Hematopoietic multipotent progenitor cell treated with erythropoietin and hydrocortisone succinate and interleukin-3 and kit ligand, for 6 days (in vitro differentiated cells): ENCODE results near the gene EPHA7.

Source experiments
- DNase-seq: peaks from one replicate; pipeline ENCODE4 v3.0.0-alpha.2; 2015

The EPHA7 gene

DNA sequence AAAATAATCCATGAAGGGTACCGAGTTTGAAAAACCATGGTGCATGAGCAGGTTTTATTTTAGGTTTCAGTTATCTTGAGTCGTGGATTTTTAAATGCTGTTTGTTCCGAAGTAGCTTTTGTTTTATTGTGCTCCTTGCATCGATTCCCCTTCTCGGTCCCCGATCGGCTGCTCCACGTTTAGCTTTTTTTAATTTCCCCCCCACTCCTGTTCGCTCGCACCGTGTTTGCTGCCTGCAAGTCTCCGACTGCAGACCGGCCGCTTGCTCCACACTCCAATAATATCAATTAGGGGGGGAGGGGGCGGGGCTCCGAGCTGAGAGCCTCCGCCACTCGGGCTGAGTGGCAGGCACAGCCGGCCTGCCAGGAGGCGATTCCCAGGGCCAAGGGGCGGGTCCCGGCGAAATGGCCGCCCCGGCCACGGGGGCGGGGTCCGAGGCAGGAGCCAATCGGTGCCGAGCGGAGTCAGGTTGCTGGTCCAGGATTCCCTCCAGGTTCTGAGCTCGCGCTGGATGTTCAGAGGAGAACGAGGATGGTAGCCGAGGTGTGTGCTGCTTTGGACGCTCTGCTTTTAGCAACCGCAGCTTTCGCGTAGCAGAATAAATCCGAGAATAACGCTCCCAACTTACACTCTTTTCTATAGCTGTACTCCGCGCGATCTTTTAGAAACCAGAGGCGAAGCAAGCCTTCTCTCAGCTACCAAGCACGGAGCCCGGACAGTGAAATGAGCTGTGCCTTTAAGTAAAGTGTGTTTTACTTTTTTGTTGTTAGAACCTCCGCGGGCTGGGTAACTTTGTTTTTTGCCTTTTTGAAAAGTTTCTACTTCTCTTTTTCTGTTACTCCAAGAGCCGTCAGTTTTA is at the start of gene EPHA7:
Gene EPHA7 (minus strand): TSS at position 256 of the 859 bp plus-strand sequence. CDS start 218 bp downstream, at position 38.
- DNase-seq: peak; percentile 66

DNA sequence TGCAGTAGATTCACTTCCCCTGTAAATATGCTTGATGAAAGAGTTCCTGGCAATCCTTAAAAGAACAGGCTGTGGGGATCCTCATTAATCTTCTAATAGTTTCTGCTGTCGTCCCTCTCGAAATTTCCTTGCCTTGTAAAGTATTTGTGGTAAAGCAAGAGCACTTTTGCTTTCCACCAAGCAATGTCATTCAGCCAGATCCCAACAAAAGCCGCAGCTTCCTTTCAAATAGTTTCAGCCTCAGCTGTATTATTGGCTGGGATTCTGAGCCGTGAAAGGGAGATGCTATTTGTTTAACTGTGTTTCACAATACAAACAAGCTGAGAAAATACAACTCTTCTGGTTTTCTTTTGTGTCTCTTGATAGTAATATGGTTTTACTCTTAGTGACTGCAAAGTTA is 48.9 kb upstream of the EPHA7 start:
- no peak for DNase-seq

DNA sequence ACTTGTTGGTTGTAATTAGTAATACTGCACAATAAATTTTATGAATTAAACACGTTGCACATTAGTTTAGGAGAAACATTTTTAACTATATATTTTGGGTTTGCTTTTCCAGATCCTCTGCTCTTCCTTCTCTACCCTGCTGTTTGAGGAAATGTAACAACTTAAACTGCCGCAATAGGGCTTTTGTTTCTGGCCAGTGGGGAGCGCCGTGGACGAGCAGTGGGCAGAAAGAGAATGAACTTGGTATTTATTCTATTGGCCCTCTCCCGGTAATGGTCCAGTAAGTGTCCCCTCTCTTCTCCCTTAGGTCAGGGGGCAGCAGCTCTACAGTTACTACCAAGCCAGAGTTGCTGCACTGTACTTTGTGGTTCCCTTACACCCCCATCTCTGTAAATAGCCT is 35.2 kb upstream of the EPHA7 start:
- DNase-seq: no peak

DNA sequence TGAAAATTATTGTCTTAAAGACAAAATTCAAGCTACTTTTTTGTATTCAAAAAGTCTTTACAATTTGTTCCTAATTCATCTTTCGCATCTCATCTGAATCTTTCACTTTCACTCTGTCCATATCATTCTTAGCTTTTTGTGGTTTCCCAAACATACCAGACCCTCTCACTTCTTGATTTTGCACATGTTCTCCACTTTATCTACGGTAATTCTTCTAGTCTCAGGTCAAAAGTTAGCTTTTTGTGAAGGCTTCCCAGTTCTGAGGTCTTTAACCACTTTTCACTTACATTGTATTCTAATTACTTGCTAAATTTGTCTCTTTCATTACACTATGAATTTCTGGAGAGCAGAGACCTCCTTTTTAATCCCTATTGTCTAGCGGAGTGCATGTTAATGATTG is 34.6 kb upstream of the EPHA7 start:
- no peak for DNase-seq

DNA sequence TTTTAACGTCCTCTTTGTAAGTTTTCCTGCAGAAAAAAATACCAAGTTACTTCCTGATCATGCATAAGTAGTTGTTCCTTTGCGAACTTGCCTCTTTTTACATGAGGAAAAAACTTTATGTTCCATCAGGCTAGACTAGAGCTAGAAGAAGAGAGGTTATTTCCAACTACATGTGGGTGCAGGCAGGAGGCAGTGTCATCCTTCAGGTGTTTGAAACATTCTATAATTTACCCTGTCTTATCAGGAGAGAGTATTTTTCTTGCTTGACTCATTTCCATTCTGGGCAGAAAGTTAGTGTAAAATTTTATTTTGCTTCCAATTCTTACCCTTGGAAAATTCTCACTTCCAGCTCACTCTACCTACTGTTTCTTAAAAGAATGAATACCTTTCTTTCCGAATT is 28.5 kb upstream of the EPHA7 start:
- DNase-seq: no peak

DNA sequence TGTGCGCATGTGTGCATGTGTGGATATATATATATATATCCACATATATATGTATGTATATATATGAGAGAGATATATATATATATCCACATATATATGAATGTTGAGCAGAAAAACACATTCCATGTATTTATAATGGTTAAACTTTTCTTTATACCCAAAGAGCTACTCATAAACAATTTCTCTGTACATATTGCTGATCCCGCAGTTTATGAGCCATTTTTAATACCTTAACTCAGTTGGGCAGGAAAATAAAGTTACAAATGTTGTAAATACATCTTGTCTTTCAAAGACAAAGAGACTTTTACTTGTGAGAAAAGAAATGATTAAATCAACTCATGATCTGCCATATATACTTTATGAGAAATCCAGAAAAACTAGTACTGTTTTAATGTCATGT is 18.1 kb upstream of the EPHA7 start:
- no peak for DNase-seq

DNA sequence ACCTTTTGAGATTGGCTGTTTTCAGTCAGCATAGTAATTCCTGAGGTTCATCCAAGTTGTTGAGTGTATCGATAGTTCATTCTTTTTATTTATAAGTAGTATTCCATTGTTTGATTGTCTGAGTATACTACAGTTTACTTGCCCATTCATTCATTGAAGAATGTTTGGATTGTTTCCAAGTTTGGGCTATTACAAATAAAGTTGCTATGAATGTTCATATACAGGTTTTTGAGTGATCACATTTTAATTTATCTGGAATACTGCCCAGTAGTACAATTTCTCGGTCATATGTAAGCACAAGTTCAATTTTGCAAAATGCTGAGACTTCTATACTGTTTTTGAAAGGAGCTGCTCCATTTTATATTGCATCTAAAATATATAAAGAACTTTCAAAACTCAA is 14.2 kb upstream of the EPHA7 start:
- DNase-seq: no peak

DNA sequence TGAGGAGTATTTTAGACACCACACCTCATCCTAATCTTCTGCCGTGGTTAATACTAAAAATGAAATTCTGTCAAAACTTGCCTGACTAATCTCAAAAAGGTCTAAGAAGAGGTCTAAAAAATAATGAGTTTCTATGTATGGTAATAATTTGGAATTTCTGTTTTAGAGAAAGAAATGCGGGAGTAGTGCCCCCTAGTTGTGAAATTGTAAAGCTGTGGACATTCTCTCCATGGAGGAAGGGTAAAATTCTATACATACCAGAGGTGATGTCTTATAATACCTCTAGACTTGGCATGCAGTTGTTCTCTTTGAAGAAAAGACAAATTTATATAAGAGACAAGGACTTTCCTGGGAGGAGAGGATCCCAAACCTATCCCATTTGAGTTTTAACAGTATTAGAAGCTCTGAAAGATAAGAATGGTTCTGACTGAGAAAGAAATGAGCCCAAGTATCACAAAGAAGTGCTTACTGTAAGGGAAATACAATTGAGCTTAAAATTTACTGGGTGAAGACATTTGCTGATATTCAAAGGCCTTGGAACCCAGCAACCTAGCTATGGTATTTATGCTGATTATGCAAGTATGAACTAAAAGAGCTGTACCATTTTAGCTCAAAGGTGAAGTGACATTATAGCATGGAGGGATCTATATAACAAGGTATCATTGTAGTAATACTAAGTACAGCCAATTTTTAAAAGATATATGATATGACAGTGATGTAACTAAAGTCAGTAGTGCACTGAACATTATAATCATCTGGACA is 5.1 kb upstream of the EPHA7 start:
- DNase-seq: peak; percentile 42

DNA sequence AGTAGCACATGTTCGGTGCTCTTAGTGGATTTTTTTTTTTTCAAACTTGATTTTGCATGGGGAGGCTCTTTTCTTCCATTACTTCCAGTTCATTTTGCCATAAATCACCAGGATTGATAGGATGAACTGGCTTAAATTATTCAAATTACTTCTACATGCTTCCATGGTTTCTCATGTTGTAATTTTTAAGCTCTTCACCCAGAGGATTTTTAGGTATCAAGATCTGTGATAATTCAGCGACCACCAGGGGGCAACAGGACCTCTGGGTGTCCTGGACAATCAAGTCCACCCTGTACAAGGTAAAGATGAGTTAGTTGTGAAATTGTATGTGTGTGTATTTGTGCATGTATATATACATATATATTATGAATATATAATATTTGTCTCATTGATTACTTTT is 4.2 kb upstream of the EPHA7 start:
- peak; percentile 73 for DNase-seq

DNA sequence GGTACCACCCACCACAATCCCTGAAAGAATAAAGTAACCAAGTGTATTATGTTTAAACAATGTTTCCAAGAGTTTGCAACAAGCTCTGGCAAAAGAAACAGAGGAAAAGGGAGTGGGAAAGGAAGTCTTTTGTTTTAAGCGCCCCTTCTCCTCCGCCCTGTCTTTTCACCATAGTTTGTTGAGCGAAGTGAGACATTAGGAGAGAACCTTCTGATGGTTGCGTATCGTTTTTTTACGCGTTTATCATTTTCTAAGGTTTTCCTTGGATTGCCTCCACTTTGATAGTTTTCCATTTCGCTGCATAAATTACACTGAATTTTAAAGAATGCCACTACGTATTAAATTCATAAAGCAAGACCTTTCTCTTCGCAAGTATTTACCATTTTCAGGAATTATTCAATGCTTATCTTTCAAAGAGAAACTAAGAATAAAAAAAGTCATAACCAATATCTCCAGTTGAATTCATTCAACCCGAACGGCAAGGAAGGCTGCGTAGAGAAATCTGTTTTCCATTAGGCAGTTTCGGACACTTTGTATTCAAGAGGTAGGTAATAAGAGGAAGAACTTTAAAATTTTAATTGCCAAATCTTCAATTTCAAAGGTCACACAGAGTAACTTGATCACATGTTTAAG is 920 bp upstream of the EPHA7 start:
- DNase-seq: no peak

DNA sequence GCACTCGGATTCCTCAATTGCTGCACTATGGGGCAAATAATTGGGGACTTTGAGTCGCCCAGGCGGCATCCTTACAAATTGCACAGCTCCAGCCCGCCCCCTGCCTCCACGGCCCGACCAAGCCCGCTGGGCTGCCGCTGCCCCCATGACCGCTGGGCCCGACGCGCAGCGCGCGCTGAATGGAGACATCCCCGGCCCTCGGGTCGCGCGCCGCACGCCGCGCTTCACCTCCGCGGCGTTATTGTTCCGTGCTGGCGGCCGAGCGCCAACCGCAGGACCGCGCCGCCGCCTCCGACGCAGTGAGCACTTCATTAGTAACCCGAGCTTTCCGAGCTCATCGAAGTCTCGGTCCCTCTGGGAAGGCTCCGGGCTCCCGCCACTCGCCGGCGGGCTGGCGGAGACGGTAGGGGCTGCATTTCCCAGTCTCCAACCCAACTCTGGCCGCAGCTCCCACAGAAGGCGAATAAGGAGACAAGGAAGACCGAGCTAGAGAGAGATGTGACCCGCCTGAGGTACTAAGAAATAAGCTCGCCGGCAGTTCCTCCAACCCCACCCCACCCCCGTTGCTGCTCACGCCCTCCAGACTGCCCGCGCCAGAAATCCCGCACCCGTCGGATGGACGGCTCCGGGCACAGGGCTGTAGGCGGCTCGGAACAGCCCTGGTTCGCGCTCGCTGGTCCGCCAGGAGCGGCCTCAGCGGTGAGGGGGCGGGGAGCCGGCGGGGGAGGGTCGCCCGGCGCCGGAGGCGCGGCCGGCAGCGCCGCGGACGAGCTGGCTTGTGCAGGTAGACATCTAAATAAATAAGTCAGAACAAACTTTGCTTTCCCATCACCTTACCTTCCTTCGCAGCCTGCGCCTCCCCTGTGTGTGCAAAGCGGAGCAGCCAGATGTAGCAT is 703 bp downstream of the EPHA7 start:
- peak; percentile 7 for DNase-seq

DNA sequence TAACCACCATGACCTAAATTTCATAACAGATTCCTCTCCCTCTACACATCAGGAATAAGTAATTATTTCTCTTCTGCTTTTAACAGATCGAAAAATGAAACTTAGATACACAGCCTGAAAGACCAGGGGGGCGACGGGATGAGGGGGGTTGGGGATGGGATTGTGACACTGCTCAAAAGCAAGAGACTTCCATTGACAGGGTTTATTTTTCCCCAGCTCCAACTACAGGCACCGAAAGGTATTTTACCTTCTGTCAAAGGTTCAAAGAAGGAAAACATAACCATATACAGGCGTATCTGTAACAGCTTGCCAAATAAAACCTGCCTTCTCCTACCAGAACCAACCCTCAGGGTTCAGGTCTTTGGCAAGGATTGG is 1.3 kb downstream of the EPHA7 start:
- no peak for DNase-seq

DNA sequence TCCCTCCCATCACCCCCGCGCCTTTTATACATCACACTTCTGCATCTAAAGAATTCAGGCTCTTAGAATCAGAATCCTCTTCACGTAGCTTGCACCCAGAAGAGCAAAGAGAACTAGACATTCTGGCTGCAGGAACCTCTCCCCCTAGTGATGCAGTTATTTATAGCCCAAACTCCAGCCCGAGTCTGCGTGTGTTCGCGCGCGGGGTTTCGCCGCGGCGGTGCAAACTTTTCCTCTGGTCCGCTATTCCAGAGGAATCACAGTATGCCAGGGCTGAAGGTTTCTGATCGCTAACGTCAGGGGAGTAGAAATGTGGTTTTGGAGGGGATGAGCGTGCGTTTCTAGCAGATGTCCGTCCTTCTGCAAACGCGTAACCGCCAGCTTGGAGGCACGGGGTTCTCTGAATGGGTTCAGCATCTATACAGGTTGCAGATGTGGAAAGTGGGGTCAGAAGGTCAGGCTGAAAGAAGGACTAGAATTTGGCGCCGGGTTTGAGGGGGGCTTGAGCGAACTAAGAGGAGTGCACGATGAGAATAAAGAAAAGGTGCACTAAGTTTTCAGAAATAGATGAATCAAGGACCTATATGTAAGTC is 1.8 kb downstream of the EPHA7 start:
- no peak for DNase-seq

DNA sequence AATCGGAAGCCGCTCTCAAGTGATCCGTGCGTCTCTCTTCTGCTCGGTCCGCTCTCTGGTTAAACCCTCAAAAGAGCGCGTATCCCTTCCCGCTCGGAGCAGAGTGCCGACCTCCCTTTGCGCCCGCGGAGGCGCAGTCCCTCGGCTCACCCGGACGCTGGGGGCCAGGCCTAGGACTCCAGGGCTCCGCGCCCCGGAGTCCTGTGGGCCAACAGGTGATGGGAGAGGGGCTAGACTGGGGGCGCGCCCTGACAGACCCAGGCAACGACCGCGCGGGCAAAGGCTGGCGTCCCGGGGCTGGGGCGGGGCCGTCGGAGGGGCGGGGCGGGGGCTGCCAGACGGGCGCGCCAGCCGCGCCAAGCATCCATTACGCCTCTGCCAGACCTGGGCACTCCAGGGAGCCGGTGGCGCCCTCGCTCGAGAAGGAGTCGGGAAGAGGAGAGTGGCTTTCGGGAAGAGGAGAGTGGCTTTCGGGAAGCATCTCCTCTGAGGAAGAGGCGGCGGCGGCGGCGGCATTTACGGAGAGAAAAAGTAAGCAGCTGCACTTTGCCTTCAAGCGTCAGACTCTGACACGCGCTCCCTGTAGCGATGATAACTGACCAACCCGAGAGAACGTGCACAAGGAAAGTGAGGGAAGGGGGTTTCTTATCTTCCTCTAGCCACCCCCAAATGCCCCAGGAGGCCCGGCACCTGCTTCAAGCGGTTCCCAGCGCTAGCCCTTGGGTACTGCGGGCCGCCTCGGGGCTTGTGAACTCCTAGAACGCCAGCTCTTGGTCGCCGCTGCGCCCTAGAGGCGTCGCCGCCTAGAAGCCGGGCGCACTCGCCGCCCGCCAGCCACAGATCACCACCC is 2.6 kb downstream of the EPHA7 start:
- peak; percentile 6 for DNase-seq

DNA sequence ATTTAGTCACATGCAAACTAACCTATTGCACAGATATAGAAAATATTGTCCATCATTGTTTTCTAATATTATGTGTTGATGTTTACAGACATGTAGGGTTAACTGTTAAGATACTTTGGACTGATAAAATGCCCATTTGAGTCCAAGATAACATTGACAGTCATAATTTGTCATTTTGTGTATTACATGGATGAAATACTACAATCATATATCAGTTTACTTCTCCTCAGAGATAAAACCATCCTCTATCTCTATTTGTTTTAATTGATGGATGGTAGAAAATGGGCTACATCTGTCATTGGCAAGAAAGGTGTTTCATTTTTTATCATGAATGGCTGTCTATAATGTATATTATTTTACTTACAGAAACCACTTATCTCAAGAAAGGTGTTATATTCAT is 6.2 kb downstream of the EPHA7 start:
- DNase-seq: no peak

DNA sequence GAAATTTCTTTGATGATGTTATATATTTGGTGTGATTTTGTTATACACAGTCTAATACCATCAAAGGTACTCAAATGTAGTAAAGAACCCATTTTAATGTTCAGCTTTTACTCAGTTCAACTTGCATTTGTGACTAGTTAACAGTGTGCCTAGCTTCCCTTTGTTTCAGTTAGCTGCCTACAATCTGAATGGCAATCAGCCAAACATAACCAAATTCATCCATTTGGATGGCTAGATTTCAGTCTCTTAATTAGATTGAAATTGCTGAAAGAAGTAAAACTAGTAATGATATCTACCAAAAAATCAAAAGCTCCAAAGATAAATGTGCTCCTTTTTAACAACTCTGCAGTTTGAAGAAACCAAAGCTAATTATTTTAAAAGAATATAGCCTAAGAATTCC is 6.9 kb downstream of the EPHA7 start:
- DNase-seq: no peak

DNA sequence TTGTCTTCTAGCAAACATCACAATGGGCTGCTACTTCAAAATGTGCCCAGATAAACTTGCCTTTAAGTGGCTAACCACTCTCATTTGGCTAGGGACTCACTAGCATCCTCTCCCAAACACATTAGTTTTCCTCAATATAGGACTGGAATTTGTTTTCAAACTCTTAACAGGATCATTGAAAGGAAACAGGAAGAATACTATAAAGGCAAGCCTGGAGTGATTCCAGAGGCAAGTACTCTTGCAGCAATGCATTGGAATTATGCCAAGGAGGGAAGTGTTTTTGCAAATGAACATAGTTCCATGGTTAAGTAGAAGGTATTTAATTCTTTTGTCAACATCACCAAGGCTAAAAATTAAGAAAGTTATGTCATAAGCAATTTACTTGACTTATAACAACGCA is 12.2 kb downstream of the EPHA7 start:
- no peak for DNase-seq

DNA sequence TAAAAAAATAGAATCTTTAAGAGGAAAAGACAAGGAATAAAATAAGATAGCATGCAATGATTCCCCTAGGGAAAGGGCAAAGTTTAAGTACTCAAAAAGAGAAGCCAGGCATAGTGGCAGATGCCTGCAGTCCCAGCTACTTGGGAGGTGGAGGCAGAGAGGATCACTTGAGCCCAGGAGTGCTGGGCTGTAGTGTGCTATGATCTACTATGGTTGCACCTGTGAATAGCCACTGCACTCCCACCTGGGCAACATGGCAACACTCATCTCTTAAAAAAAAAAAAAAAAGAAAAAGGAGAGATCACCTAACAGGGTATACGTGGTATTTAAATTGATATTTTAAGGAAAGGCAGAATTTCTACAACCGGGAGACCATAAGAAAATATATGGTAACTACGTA is 16.0 kb downstream of the EPHA7 start:
- DNase-seq: no peak

DNA sequence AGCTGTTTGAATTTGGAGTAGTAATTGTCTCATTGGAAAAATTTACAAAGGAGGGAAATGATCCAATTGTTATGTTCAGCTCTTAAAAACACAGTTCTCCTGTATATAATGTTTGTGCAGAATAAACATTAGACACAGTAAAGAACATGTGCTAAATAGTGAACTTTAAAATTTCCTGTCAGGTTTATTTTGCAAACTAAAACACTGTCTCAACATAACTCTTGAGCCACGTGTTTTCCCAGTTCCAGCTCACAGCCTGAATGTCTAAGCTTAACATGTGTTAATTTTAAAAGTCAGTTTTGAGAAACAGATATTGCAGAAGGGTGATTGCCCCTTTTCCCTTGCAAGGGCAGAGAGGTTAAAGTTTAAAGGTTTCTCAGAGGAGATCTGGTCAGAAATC is 20.6 kb downstream of the EPHA7 start:
- DNase-seq: no peak

DNA sequence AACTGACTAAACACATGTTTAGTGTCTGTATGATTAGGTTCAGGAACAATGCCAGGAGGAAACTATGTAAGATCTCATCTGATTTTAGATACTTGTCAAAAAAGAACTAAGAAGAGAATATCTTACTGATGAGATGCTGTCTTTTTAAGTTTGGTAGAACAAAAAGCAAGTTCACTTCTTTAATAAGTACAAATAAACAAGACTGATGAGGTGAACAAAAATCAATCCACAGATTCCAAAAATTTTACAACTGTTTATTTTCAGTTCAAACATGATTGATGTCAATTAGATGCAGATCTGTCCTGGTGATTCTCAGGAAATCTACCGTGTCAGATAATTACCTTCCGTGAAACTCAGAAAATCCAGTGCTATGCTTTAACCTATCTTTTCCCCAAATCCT is 24.9 kb downstream of the EPHA7 start:
- DNase-seq: no peak

DNA sequence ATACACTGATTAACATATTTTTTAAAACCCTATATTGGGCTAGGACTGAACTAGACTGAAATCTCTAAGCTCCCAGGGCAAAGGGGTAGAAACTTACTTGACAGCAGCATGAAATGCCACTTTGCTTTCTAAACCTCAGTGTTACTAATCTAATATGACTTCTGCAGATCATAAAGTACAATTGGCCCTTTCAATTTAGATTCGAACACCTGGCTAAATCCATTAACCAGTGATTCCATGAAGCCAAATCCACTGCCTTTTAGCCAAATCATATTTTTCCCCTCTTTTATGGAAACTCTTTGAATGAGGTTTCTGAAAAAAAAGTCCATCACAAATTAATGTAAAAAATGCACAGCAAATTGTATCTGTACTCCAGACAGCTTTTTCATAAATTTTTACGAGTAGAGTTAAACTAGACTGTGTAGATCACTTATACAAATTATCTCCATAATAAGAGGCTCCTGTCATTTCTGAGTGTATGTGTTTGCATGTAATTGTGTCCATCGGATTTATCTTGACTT is 25.7 kb downstream of the EPHA7 start:
- no peak for DNase-seq
